Activated CD4-positive, alpha-beta T cell treated with anti-CD3 and anti-CD28 coated beads, Interleukin-2, Interleukin-6, amounts not matched to agents 100 ng/mL and 50 ng/mL, durations not matched to agents 16 hours and 8 hours (primary cell): ENCODE results near the gene ELMO1.

Experiments used
- DNase-seq: peaks from one replicate; pipeline ENCODE4 v3.0.0-alpha.2; 2020

The ELMO1 gene

DNA sequence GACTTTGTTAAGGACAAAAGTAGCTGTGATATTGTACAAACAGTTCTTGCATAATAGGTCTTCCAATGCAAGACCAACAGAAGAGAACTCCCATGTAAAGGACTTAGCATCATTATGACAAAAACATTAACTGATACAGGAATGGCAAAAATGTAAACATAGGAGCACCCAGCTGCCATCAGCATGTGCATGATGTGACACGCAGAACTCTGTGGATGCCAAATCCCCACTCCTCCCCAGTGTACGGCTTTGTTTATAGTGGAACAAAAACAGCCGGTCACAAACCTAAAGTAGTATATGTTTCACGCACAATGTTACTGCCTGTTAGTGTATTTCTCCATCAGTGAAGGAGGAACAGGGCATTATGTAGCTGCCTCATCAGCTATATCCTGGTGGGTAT lies 408.3 kb downstream of the ELMO1 start:
- no peak for DNase-seq

- DNase-seq: no peak
These were observed 409.4 kb downstream of the ELMO1 start for GRCh38 chr7:37039131-37039749.

- no peak for DNase-seq
These were observed 410.0 kb downstream of the ELMO1 start for GRCh38 chr7:37038706-37039105.

DNA sequence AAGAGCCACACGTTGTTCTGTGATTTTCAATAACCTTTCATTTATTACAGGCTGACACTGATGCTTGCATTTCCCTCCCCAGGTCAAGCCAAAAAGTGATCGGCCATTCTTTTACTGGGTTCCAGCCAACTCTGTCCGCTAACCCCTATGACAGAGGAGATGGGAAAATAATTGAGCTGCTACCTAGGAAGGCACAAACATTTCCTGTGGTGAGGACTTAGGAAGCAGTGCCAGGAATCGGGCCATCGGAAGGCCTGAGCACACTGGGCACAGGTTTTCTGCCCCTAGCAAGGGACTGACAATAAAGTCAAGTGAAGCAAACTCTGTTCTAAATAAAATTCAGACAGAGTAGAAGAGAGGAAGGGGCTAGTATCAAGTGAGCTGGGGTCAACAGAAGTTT lies 411.4 kb downstream of the ELMO1 start:
- no peak for DNase-seq

GRCh38 chr7:37035631-37036030 lies 413.0 kb downstream of the ELMO1 start:
- DNase-seq: peak; percentile 25

DNA sequence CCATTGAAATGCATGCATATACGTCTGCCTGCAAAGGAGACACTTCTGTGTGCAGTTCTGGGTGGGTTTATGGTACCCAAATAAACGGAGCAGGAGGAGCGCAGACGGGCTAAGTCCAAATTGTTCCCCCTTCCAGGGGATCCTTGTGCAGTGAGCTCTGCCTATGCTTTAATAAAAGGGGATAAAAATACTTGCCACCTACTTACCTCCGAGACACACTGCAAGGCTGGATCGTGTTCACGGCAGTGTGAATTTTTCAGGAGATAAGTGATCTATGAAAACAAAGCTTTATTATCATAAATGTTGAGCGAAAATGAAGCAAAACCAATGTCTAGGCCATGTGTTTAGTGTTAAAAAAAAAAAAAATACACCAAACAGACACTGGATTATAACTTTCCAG lies 415.5 kb downstream of the ELMO1 start:
- no peak for DNase-seq

DNA sequence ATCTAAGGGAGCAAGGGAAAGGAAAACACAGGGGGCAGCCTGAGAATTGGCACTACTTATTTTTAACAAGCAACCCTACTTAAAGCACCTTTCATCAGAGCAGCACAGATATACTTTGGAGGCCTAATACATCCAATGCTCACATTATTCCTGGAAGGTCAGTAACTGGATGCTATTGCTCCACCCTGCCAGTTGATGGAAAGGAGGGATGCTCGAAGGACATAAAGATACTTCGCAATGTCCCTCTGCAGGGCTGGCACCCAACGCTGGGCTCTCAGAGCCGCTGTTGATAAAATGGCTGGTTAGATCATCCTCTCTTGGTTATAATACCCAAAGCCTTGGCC lies 416.4 kb downstream of the ELMO1 start:
- no peak for DNase-seq

DNA sequence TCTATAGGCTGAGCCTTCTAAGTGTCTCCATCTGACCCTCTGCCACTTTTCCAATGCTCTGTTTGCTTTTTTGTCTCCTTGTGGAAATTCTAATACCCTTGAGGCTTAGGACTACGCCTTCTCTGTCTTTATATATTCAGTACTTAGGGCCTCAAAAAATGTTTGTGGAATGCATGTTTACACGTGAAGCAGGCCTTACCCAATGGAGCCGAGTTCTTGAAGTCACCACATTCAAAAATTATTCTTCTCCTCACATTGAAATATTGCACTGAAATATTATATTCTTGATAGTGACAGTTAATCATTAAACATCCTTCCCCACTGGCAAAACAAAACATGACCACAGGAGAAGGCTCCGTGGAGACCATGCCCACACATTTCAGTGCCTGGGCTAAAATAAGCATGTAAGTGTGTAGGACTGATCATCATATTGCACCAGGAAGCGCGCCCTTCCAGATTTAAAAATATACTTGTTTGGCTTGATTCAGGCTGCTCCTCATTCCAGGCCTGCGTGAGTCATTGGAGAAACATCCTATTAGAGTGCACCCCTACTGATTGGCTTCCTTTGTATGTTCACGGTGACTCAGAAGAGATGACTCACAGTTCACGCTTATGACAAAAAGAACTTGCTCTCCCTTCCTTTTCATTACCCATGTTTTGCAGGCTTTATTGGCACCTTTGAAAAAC lies 416.9 kb downstream of the ELMO1 start:
- DNase-seq: peak; percentile 83

DNA sequence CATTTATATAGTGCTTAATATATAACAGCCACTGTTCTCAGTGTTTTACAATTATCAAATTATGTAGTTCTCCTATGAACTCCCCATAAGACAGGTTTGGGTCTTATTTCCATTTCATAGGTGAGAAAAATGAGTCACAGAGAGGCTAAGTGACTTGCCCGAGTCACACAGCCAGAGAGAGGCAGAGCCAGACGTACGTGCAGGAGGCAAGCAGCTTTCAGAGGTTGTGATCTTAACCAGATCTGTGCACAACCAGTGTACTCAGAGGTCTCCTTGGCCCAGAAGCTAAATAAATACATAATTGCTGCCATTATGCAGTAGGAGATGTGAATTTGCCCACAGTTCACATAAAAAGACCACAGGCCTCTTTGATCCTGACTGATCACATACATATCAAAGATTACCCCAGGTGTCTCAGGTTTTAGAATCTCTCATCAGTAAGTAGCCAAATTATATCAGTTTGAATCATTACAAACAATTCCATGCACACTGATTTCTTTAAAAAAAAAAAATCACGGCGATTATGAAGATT lies 419.7 kb downstream of the ELMO1 start:
- DNase-seq: peak; percentile 72

- no peak for DNase-seq
These were observed 420.9 kb downstream of the ELMO1 start for GRCh38 chr7:37027557-37028341.

DNA sequence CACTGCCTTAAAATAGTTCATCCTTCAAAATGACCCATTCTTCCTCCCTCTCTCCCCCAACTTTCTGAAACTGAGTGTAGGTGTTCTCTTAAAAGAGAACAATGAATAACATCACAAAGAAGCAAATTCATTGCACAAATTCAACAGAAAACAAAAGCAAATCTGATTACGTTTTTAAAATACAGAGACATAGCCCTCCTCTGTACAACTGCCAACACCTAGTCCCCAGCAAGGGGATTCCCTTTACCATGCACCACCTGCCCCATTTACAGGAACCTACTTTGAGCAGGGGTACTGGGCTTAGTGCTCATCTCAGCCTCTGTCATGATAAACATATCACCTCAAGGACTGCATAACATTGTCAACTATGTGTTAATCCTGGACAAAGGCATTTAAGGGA lies 421.6 kb downstream of the ELMO1 start:
- DNase-seq: no peak

DNA sequence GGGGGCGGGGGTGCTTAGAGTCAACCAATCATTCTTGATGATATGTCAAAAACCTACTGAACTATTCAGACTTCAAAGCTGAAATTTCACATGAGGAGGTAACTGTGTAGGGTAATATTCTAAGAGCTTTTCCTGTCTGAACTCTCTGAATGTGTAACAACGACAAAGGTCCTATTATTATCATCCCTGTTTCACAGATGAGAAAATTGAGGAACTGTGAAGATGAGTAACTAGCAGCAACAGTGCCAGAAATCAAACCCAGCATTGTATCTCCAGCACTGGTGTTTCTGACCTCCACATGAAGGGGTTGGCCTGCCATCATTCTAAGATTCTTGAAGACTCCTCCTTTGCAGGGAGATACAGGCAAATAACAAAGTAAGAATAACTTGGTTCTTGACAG lies 429.7 kb downstream of the ELMO1 start:
- DNase-seq: no peak

GRCh38 chr7:37016064-37016878 lies 432.4 kb downstream of the ELMO1 start:
- no peak for DNase-seq

DNA sequence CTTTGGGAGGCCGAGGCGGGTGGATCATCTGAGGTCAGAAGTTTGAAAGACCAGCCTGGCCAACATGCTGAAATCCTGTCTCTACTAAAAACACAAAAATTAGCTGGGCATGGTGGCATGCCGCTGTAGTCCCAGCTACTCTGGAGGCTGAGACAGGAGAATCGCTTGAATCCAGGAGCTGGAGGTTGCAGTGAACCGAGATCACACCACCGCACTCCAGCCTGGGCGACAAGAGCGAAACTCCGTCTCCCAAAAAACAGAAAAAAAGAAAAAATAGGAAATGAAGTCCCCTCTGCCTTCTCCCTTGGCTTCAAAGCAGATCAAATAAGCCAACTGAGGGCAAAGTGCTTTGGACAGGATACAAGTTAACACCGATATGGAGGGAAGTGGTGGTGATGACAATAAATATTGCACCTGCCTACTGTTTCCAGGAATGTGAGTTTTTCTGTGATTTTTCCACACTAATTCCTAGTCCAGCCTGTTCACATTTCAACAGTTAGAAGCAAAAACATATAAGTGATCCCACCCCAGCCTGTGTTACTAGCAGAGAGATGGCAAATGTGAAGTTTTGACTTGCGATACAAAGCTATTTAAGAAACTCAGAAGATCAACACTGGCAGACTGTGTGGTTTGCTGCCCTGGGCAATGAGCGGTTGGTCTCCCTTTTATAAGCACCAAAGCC lies 433.2 kb downstream of the ELMO1 start:
- no peak for DNase-seq

- DNase-seq: no peak
These were observed 434.9 kb downstream of the ELMO1 start for GRCh38 chr7:37013771-37014170.

DNA sequence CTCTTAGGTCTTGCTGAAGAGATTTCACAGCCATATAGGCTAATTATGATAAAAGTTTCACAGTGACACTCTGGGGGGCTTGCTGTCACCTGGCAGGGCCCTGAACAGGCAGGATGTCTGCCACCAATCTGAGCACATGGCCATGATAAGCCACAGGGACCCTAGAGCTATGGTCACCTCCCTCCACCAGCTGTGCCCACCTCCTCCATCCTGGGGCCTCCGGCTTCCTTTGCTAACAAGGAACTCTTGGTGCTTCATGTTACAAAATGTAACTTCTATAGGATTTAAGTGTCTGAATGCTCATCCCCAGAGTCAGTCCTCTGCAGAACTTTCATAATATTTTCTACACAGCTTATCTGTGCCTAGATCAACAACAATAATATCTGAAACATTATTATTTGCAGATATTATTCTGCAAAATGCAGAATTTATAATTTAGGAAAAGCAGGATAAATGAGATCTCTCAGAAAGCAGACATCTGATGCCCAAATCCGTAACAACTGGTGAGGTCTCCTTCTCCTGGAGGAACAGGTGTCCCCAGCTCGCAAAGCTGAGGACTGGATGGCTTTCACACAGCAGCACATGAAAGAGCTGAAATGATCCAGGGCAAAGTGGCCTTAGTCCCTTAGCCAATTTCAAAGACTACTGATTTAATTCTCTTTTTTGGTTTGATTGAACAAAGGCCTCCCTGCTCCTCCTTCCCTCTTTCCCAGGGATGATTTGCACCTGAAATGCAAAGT lies 437.3 kb downstream of the ELMO1 start:
- DNase-seq: no peak

GRCh38 chr7:37009125-37009675 lies 439.5 kb downstream of the ELMO1 start:
- no peak for DNase-seq

- DNase-seq: no peak
These were observed 441.0 kb downstream of the ELMO1 start for GRCh38 chr7:37007691-37008090.

- no peak for DNase-seq
These were observed 441.4 kb downstream of the ELMO1 start for GRCh38 chr7:37007268-37007667.

- no peak for DNase-seq
These were observed 441.9 kb downstream of the ELMO1 start for GRCh38 chr7:37006764-37007163.

DNA sequence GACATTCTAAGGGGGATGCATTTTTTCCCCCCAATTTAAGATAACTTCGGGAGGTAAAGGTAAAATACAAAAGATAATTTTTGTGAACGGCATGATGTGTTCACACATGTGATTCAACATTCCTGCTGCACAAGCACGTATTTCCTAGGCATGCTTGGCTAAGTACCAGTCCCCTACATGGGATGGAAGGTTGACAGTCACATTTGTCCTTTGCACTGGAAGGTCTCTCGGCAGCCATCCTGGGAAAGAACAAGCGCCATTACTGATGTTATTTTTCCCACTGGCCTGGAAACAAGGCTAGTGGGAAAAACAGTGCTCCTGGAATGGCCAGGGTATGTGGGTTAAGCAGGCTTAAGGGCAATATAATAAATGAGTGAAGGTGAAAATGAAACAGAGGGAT lies 448.2 kb downstream of the ELMO1 start:
- DNase-seq: no peak
